ENCODE results near the gene ANKFN1.

- TF ChIP-seq CTCF (conservative IDR thresholded peaks at IDR 0.05), result no peak
- no peak for TF ChIP-seq ZFX (IDR thresholded peaks at IDR 0.05)
Measured at GRCh38 chr17:56431736-56432135, 278.5 kb downstream of the ANKFN1 start.

Measured in C4-2B (cell line).